Keratinocyte (primary cell): ENCODE measurements around the gene CYLC2. TPM values are rescaled to one million over a fixed set of nuclear protein-coding genes. Genes with fewer than 3 reads are reported as not detected.

Experiments used
- DNase-seq: peaks from one replicate; pipeline ENCODE4 v3.0.0-alpha.2; 2011; ENCODE audit warnings: low read depth, missing footprints, low spot score
- FAIRE-seq: peaks from 2 replicates; lab custom pipeline; 2011; peaks lifted over from hg19 to GRCh38; lab: Jason Lieb, UNC
- H2AFZ ChIP-seq: 2 replicates; pipeline ENCODE4 v1.6.0; 2012; ENCODE audit warnings: low read length, control low read depth, inconsistent platforms; ENCODE audit not compliant: control insufficient read depth
- H3K27ac ChIP-seq: 2 replicates; pipeline ENCODE4 v1.5.1; 2011; ENCODE audit warnings: low read length; ENCODE audit not compliant: control insufficient read depth, insufficient read depth
- H3K27me3 ChIP-seq: 3 replicates; pipeline ENCODE4 v1.6.0; 2011; ENCODE audit warnings: low read length; ENCODE audit not compliant: control insufficient read depth, insufficient read depth; ENCODE audit errors: extremely low read depth
- H3K36me3 ChIP-seq, 2 experiments: 2 replicates in 1 of 2; 3 replicates in 1 of 2; pipeline ENCODE4 v1.5.1; 2011; ENCODE audit warnings: low read length in 2 of 2, mild to moderate bottlenecking in 1 of 2; ENCODE audit not compliant: control insufficient read depth in 2 of 2, insufficient read depth in 2 of 2; ENCODE audit errors: extremely low read depth in 1 of 2
- H3K4me1 ChIP-seq: 3 replicates; pipeline ENCODE4 v1.5.1; 2011; ENCODE audit warnings: low read length; ENCODE audit not compliant: control insufficient read depth, insufficient read depth; ENCODE audit errors: extremely low read depth
- H3K4me2 ChIP-seq: 3 replicates; pipeline ENCODE4 v1.6.0; 2011; ENCODE audit warnings: low read depth, low read length; ENCODE audit not compliant: control insufficient read depth, insufficient read depth; ENCODE audit errors: extremely low read depth
- H3K4me3 ChIP-seq, 3 experiments: fragments of 200-600 bp in 1 of 3; sonication (generic) in 1 of 3; 2 replicates in 2 of 3; 3 replicates in 1 of 3; pipeline ENCODE4 v1.5.1; 2011 to 2016; ENCODE audit warnings: low read length in 3 of 3, mild to moderate bottlenecking in 3 of 3, control low read depth in 2 of 3, inconsistent platforms in 1 of 3, low read depth in 1 of 3, mixed read lengths in 1 of 3, mixed run types in 1 of 3, moderate library complexity in 1 of 3; ENCODE audit not compliant: control insufficient read depth in 2 of 3, insufficient read depth in 2 of 3; ENCODE audit errors: extremely low read depth in 1 of 3
- H3K79me2 ChIP-seq: 2 replicates; pipeline ENCODE4 v1.6.0; 2012; ENCODE audit warnings: low read length; ENCODE audit not compliant: control insufficient read depth, insufficient read depth
- H3K9ac ChIP-seq: 3 replicates; pipeline ENCODE4 v1.6.0; 2011; ENCODE audit warnings: low read length; ENCODE audit not compliant: control insufficient read depth, insufficient read depth; ENCODE audit errors: extremely low read depth
- H3K9me1 ChIP-seq: 3 replicates; pipeline ENCODE4 v1.6.0; 2011; ENCODE audit warnings: low read length; ENCODE audit not compliant: control insufficient read depth, insufficient read depth; ENCODE audit errors: extremely low read depth
- H3K9me3 ChIP-seq: 2 replicates; pipeline ENCODE4 v1.5.1; 2012; ENCODE audit warnings: low read depth, low read length; ENCODE audit not compliant: control insufficient read depth
- H4K20me1 ChIP-seq: 3 replicates; pipeline ENCODE4 v1.6.0; 2011; ENCODE audit warnings: low read length; ENCODE audit not compliant: control insufficient read depth, insufficient read depth; ENCODE audit errors: extremely low read depth
- CTCF ChIP-seq, 3 experiments: IDR thresholded peaks in 1 of 3; conservative IDR thresholded peaks in 1 of 3; optimal IDR thresholded peaks in 1 of 3; 2 replicates in 2 of 3; 3 replicates in 1 of 3; pipeline versions ENCODE3 to v1.5.1; 2011; ENCODE audit warnings: low read length in 3 of 3, mild to moderate bottlenecking in 3 of 3, moderate library complexity in 2 of 3, control low read depth in 1 of 3, inconsistent platforms in 1 of 3; ENCODE audit not compliant: insufficient read depth in 2 of 3; ENCODE audit errors: extremely low read depth in 1 of 3
- EZH2 ChIP-seq: IDR thresholded peaks from one replicate; pipeline ENCODE4 v1.6.1; 2012; ENCODE audit warnings: inconsistent platforms, mild to moderate bottlenecking, low read length, moderate library complexity
- dilution Hi-C: fragments of 300-500 bp; cut with MboI; formaldehyde crosslinking; loops from one replicate; pipeline ENCODE4 v1.7.0; 2020; ENCODE audit warnings: low sequenced_read_pairs; ENCODE audit not compliant: extremely low pct_ligation_motif_present
- polyA minus RNA-seq, 3 experiments: library from RNA; depleted of rRNA, polyadenylated mRNA; stranded (reverse); fragments of >200 nt; gene quantifications; 1 replicate in 1 of 3; 2 replicates in 1 of 3; 3 replicates in 1 of 3; pipeline ENCODE4 v1.2.3, GENCODE V29; 2011
- polyA plus RNA-seq, 5 experiments: library from polyadenylated mRNA; depleted of rRNA in 3 of 5; stranded (reverse) in 3 of 5; stranded (forward) in 1 of 5; unstranded in 1 of 5; fragments of >200 nt; gene quantifications; 1 replicate in 1 of 5; 2 replicates in 3 of 5; 3 replicates in 1 of 5; pipeline versions ENCODE4 v1.2.1 to v1.2.3, GENCODE V29; 2011 to 2012; ENCODE audit warnings: missing spikeins in 2 of 5, low read depth in 1 of 5, low replicate concordance in 1 of 5

CYLC2 gene
- polyA plus RNA-seq = not detected in 3 replicates
- not detected for polyA plus RNA-seq (2011; ENCODE audit: low read depth)
- polyA plus RNA-seq (2011; cell fraction: cytosol; rRNA removed) = not detected in 2 replicates
- polyA plus RNA-seq (2011; cell fraction: nucleus; rRNA removed) = not detected in 2 replicates
- polyA plus RNA-seq (2012; ENCODE audit: low replicate concordance) = not detected in 2 replicates
- polyA minus RNA-seq = not detected in 3 replicates
- polyA minus RNA-seq (2011; cell fraction: cytosol; rRNA and poly(A)+ RNA removed) = not detected
- not detected in 2 replicates for polyA minus RNA-seq (2011; cell fraction: nucleus; rRNA and poly(A)+ RNA removed)

GRCh38 chr9:102995033-102995432 lies at the start of gene CYLC2:
Gene CYLC2 (plus strand): TSS chr9:102995333. CDS start chr9:102995381, 48 bp downstream.
- Histone ChIP-seq H3K27ac (no peak within 1 kb of the TSS), H2AFZ (no peak within 1 kb of the TSS), H3K9me1 (no peaks in the 10 kb centered on the region), H3K36me3 (no peaks in the 10 kb centered on the region), H3K4me3 (no peak within 1 kb of the TSS), H3K4me2 (no peak within 1 kb of the TSS), H3K27me3 (no peaks in the 10 kb centered on the region), H3K4me1 (no peaks in the 10 kb centered on the region), H3K9ac (no peak within 1 kb of the TSS), H3K79me2 (no peaks in the 10 kb centered on the region), H3K9me3 (no peaks in the 10 kb centered on the region), H4K20me1 (no peaks in the 10 kb centered on the region)
- DNase-seq (no peak), FAIRE-seq (no peak)
- no peak for TF ChIP-seq EZH2
- TF ChIP-seq CTCF (optimal IDR thresholded peaks at IDR 0.05 in 1 of 3, IDR thresholded peaks at IDR 0.05 in 1 of 3, conservative IDR thresholded peaks at IDR 0.05 in 1 of 3; ENCODE audit: extremely low read depth in 1 of 3, insufficient read depth in 2 of 3, low read length in 3 of 3) = no peak
- dilution Hi-C loops = no loop called here

- H2AFZ ChIP-seq = no peak overlapping the region
- H3K27ac ChIP-seq = no peak overlapping the region
- no peaks in the 10 kb centered on the region for H3K9me3 ChIP-seq
- no peak overlapping the region for H3K9ac ChIP-seq
- no peak overlapping the region for H3K4me2 ChIP-seq
- no peaks in the 10 kb centered on the region for H3K27me3 ChIP-seq
- H3K9me1 ChIP-seq = no peaks in the 10 kb centered on the region
- H4K20me1 ChIP-seq = no peaks in the 10 kb centered on the region
- dilution Hi-C loops = no loop called here
- TF ChIP-seq EZH2 = no peak
- no peak for TF ChIP-seq CTCF (optimal IDR thresholded peaks at IDR 0.05 in 1 of 3, IDR thresholded peaks at IDR 0.05 in 1 of 3, conservative IDR thresholded peaks at IDR 0.05 in 1 of 3; ENCODE audit: extremely low read depth in 1 of 3, insufficient read depth in 2 of 3, low read length in 3 of 3)
- H3K4me3 ChIP-seq = no peak overlapping the region
- H3K36me3 ChIP-seq = no peaks in the 10 kb centered on the region
- no peaks in the 10 kb centered on the region for H3K4me1 ChIP-seq
- DNase-seq (no peak), FAIRE-seq (no peak)
- no peaks in the 10 kb centered on the region for H3K79me2 ChIP-seq
Measured at GRCh38 chr9:102950346-102950745, 44.8 kb upstream of the CYLC2 start.
